NCI-H2196 treated with DMSO at 0.1 percent for 48 hours (cell line): ENCODE data around the gene PSME4.
"Not testable (repeated sequence)": the region's sequence is repeated elsewhere in the genome, so short reads cannot be mapped to it uniquely, and the experiment has no call there.

ENCODE experiments used
- DNase-seq: peaks from one replicate; lab custom pipeline; 2025; ENCODE audit not compliant: unreplicated experiment; lab: John Stamatoyannopoulos, UW

The PSME4 gene

GRCh38 chr2:53843595-53843994 is 127.2 kb downstream of the PSME4 start:
- DNase-seq: no peak

GRCh38 chr2:53842891-53843290 is 127.9 kb downstream of the PSME4 start:
- DNase-seq: no peak

GRCh38 chr2:53841651-53842050 is 129.1 kb downstream of the PSME4 start:
- DNase-seq: not testable (repeated sequence)

GRCh38 chr2:53840580-53840979 is 130.2 kb downstream of the PSME4 start:
- DNase-seq: no peak

DNA sequence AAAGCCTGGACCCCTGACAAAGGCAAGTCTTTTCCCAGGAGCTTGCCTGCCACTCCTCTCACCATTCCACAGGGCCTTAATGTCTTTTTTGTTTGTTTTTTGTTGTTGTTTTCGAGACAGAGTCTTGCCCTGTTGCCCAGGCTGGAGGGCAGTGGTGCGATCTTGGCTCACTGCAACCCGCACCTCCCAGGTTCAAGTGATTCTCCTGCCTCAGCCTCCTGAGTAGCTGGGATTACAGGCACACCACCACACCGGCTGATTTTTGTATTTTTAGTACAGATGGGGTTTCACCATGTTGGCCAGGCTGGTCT is 140.9 kb downstream of the PSME4 start:
- DNase-seq: not testable (repeated sequence)

DNA sequence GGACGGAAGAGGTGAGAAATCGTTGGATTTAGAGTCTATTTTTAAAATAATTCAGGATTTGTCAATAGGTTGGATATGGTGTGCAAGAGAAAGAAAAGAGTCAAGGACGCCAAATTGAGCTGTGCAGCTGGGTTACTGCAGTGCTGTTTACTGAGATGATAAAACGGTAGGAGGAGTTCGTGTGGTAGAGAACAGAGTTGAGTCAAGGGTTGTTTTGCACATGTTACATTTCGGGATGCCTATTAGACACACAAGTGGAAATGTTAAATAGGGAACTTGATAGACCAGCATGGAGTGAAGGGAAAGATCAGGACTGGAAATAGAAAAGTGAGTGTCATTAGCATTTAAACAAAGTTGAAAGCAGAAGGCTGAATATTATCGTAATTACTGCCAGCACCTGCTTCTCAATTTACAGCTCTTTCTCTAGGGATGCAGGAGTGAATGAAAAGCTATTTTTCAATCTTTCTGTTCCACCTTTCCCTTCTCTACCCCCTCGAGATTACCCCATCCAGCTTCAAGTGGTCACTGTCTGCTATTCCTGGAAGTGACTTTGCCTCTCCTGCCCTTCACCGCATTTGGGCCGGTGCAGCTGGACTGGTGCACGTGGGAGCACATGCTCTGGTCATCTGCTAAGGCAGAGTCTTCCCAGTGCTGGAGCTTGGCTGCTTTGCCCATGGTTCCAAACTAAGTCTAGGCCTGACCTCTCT is 141.4 kb downstream of the PSME4 start:
- DNase-seq: no peak

GRCh38 chr2:53828331-53828730 is 142.5 kb downstream of the PSME4 start:
- DNase-seq: no peak

DNA sequence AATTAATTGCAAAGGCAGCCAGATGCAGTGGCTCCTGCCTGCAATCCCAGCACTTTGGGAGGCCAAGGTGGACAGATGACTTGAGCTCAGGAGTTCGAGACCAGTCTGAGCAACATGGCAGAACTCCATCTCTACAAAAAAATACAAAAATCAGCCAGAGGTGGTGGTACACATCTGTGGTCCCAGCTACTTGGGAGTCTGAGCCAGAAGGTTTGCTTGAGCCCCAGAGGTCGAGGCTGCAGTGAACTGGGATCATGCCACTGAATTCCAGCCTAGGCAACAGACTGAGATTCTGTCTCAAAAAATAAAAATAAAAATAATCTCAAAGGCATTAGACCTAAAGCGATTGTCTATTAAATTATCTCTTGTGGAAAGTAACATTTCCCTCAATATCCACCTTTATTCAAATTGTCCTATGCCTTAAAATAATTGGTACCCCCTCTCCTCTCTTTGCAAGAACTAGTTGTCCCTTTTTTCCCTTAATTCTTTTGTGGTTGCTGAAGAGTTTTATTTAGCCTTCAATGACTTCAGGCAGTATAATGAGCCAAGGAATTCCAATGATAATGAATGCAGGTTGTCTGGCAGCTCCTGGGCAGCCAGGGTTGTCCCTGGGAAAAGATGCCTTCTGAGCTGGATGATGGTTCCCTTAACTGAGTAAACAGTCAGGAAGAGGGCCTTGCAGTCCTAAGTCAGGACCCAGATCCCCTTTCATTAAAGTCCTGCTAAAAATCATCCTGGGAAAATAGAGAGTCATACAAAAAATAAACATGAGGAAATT is 143.2 kb downstream of the PSME4 start:
- no peak for DNase-seq

DNA sequence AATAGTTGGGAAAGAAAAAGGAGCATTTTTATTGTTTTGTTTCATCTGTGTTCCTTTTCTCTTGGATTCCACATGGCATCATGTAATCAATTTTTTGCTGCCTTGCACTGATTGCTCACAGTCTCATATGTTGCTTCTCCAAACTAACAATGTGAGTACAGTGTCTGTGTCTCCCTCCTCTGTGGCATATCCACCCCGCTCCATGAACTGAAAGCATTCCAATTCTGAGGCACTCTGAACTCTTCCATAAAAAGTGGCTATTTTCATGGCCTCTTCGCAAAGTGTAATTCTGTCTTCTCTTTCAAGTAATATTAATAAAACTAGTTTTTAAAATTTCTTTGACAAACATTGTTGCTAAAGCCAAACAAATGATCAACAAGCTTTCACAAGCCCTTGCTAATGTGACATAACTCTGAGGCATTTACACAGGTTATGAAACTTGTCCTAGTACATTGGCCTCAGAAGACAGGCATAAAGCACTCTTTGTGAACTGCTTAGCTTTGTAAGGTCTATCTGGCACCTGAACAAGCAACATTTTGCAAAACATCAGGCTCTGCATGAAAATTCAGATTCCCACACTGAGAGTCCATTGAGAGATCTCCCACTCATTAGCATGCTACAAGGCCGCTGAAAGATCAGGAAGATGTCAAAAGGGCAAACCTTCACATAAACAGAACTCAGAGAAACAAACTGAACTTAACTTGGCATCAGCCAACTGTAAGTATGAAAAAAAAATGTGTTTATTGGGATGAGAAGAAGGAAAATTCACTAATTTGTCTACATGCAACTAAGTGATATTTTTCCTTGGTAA is 144.0 kb downstream of the PSME4 start:
- no peak for DNase-seq

DNA sequence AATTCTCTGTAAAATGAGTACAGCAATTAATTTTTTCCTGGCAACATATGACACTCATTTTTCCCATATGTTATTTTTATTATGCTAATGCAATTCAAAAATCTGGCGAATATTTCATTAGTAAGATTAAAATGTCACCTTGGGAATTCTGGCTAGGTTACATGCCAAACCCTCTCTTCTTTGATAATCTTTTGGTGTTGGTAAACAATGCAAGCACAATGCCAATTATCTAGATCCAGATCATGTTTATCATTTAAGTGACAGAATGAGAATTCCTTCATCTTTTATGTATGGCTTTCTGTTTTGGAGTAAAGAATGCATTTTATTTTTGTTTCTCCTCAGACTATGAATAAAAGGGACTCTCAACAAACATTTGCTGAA is 144.8 kb downstream of the PSME4 start:
- DNase-seq: no peak

GRCh38 chr2:53823639-53824038 is 147.2 kb downstream of the PSME4 start:
- DNase-seq: not testable (repeated sequence)

GRCh38 chr2:53821810-53822209 is 149.0 kb downstream of the PSME4 start:
- DNase-seq: no peak

DNA sequence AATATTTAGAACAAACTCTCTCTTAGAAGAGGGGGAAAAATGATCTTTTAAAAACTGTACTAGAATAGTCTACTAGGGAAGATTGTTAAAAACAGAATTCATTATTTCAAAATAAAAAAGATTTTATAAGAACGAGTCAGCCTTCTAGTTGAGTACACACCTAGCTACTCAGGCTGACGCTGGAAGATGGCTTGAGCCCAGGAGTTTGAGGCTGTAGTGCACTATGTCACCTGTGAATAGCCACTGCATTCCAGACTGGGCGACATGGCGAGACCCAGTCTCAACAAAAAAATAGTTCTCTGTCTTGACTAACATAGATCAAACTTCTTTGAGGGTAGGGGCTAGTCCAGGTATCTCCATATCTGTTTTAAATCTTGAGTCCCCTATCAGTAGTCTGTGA is 150.1 kb downstream of the PSME4 start:
- no peak for DNase-seq

DNA sequence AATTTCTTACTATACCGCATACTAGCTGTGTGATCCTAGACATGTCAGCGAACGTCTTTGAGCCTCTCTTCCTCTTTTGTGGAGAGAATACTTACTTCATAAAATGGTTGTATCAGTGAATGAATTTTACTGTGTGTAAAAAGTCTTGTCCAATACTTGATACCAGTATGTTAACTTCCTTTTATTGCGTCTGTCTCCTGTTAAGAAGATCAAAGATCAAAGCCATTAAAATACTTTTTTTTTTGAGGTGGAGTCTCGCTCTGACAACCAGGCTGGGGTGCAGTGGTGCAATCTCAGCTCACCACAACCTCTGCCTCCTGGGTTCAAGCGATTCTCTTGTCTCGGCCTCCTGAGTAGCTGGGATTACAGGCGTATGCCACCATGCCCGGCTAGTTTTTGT is 150.7 kb downstream of the PSME4 start:
- DNase-seq: no peak

- DNase-seq: no peak
These were observed 151.2 kb downstream of the PSME4 start for GRCh38 chr2:53819634-53820033.

DNA sequence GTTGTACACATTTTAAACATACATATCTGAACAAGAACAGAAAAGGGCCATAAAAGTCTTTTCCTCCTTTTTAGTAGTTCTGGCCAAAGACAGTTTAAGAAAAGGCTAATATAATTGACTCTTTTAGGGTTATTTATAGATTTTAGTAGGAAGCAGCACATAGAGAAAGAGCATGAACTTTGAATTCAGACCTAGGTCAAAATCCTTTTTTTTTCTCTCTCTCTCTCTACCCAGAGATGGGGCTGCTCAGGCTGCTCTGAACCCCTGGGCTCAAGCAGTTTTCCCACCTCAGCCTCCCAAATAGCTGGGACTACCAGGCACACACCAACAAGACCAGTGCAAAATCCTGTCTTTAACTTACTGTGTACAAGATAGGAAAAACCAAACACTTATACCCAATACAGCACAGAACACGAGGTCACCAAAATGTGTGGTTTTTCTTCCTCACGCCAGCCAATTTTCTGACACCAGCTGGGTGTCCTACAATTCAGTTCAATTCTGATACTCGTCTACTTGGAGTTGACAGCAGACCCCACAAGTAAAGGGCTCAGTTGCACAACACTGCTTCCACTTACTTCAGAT is 151.8 kb downstream of the PSME4 start:
- DNase-seq: no peak
